Mucosa of descending colon (tissue), 3 donors: ENCODE data around the gene FHIT. TPM values are rescaled to one million over a fixed set of nuclear protein-coding genes. Genes with fewer than 3 reads are reported as not detected.

Source experiments
- ATAC-seq: fragments of 200-7000 bp; cut with Tn5 transposase; one replicate; pipeline ENCODE4 v1.9.1; 2020; ENCODE audit warnings: mild to moderate bottlenecking, moderate library complexity
- DNase-seq, 3 donors: peaks; one replicate each; pipeline ENCODE4 v3.0.0-alpha.2; 2020
- H3K36me3 ChIP-seq: fragments of 200-600 bp; one replicate; pipeline ENCODE4 v1.8.0; 2021; ENCODE audit warnings: low read depth, mild to moderate bottlenecking
- H3K4me1 ChIP-seq: fragments of 200-600 bp; one replicate; pipeline ENCODE4 v1.8.0; 2021; ENCODE audit warnings: low read depth, mild to moderate bottlenecking
- H3K4me3 ChIP-seq: fragments of 200-600 bp; one replicate; pipeline ENCODE4 v1.8.0; 2021; ENCODE audit warnings: mild to moderate bottlenecking
- H3K9me3 ChIP-seq: fragments of 200-600 bp; one replicate; pipeline ENCODE4 v1.8.0; 2021; ENCODE audit warnings: mild to moderate bottlenecking
- CTCF ChIP-seq: fragments of 200-600 bp; IDR thresholded peaks from one replicate; pipeline ENCODE4 v1.8.0; 2022; ENCODE audit warnings: antibody characterized with exemption, mild to moderate bottlenecking
- intact Hi-C, 2 donors: fragments of 100-400 bp; cut with DNase I in 1 of 2; cut with micrococcal nuclease in 1 of 2; formaldehyde crosslinking; loops; one replicate each; pipeline versions ENCODE4 v1.11.0 to v1.11.1; 2022; cut with DNase I, micrococcal nuclease
- total RNA-seq, 3 donors: library from RNA; stranded (reverse); fragmentation: NEBNext Ultra II Directional in 2 of 3; extraction: Animal tissue kit (Norgen Biotek cat#: 25700) in 2 of 3; gene quantifications; one replicate each; pipeline versions ENCODE4 v1.2.1 to v1.2.4, GENCODE V29; 2021 to 2023
- donor health status: DM: no; HTN: no; CAD: no; lungs with moderate emphysema.
- donor health status: DM: no; HTN: no; CAD: no.
- donor health status: DM: no; HTN: yes; CAD: no.

The FHIT gene
- total RNA-seq, 3 donors from 2014 or later = 8.9 to 20.7 (median 18.6) TPM

- no peak for ATAC-seq
- DNase-seq = no peak
- Histone ChIP-seq H3K36me3 (no peaks in the 10 kb centered on the region), H3K4me1 (no peaks in the 10 kb centered on the region), H3K4me3 (no peak overlapping the region), H3K9me3 (no peaks in the 10 kb centered on the region)
- intact Hi-C loops = no loop called here
- TF ChIP-seq CTCF = no peak
These were observed 452.8 kb downstream of the FHIT start for GRCh38 chr3:60798456-60798855.

GRCh38 chr3:60792249-60792852 is 458.9 kb downstream of the FHIT start:
- Histone ChIP-seq H3K4me3 (no peak overlapping the region), H3K9me3 (no peaks in the 10 kb centered on the region), H3K4me1 (no peaks in the 10 kb centered on the region), H3K36me3 (no peaks in the 10 kb centered on the region)
- ATAC-seq = no peak
- no peak for DNase-seq
- intact Hi-C loops = no loop called here
- no peak for TF ChIP-seq CTCF

GRCh38 chr3:60788185-60788584 is 463.1 kb downstream of the FHIT start:
- H3K4me1 ChIP-seq = no peaks in the 10 kb centered on the region
- DNase-seq (no peak), ATAC-seq (no peak)
- no peak overlapping the region for H3K4me3 ChIP-seq
- intact Hi-C loops = no loop called here
- TF ChIP-seq CTCF = no peak
- no peaks in the 10 kb centered on the region for H3K9me3 ChIP-seq
- H3K36me3 ChIP-seq = no peaks in the 10 kb centered on the region

GRCh38 chr3:60781935-60782334 is 469.3 kb downstream of the FHIT start:
- DNase-seq (no peak), ATAC-seq (no peak)
- no peak overlapping the region for H3K4me3 ChIP-seq
- intact Hi-C loops = no loop called here
- no peaks in the 10 kb centered on the region for H3K4me1 ChIP-seq
- TF ChIP-seq CTCF = no peak
- H3K36me3 ChIP-seq = no peaks in the 10 kb centered on the region
- peaks cover 12% of the 10 kb centered on the region for H3K9me3 ChIP-seq

GRCh38 chr3:60779637-60780036 is 471.6 kb downstream of the FHIT start:
- ATAC-seq (no peak), DNase-seq (no peak)
- H3K9me3 ChIP-seq = peaks cover 26% of the 10 kb centered on the region
- intact Hi-C loops = no loop called here
- TF ChIP-seq CTCF = no peak
- no peaks in the 10 kb centered on the region for H3K36me3 ChIP-seq
- no peak overlapping the region for H3K4me3 ChIP-seq
- no peaks in the 10 kb centered on the region for H3K4me1 ChIP-seq

GRCh38 chr3:60775985-60776384 is 475.3 kb downstream of the FHIT start:
- ATAC-seq (no peak), DNase-seq (no peak)
- H3K4me1 ChIP-seq = no peaks in the 10 kb centered on the region
- intact Hi-C loops = no loop called here
- no peak for TF ChIP-seq CTCF
- H3K9me3 ChIP-seq = peaks cover 27% of the 10 kb centered on the region
- no peaks in the 10 kb centered on the region for H3K36me3 ChIP-seq
- no peak overlapping the region for H3K4me3 ChIP-seq
